D341Med (cell line): ENCODE data around the gene PLXNB1.
A peak's percentile ranks its signal among the peaks of the same experiment; 100 is the strongest.
"Not testable (repeated sequence)": the region's sequence is repeated elsewhere in the genome, so short reads cannot be mapped to it uniquely, and the experiment has no call there.

Experiments used
- DNase-seq: peaks from one replicate; pipeline ENCODE4 v3.0.0; 2012; ENCODE audit warnings: low spot score

PLXNB1 gene

GRCh38 chr3:48463703-48464102 is 33.8 kb upstream of the PLXNB1 start:
- DNase-seq, result no peak

DNA sequence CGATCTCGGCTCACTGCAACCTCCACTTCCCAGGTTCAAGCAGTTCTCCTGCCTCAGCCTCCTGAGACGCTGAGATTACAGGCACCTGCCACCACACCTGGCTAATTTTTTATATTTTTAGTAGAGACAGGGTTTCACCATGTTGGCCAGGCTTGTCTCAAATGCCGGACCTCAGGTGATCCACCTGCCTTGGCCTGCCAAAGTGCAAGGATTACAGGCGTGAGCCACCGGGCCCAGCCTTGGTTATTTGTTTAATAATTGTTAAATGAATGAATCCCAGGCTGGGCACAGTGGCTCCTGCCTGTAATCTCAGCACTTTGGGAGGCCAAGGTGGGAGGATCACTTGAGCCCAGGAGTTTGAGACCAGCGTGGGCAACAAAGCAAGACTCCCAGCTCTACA is 31.9 kb upstream of the PLXNB1 start:
- DNase-seq, result not testable (repeated sequence)

GRCh38 chr3:48460517-48460902 is 30.6 kb upstream of the PLXNB1 start:
- DNase-seq, result no peak

- no peak for DNase-seq
Observed at GRCh38 chr3:48459773-48460516, 30.1 kb upstream of the PLXNB1 start.

DNA sequence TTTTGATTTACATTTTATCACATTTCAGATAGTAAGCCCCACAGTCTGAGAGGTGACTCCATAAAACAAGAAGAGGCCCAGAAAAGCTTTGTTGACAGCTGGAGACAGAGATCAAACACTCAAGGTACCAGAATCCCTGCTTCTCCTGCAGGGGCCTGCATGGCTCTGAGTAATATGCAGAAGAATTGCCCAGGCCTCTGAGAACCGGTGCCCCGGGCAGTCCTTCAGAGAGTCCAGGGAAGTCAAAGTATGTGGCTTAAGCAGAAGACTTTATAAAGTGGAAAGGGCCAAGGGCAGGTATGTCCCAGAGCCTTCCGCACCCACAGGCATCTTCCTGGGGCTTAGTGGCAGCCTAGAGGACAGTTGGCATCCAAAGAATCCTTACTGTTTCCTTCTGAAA is 29.4 kb upstream of the PLXNB1 start:
- DNase-seq, result no peak

DNA sequence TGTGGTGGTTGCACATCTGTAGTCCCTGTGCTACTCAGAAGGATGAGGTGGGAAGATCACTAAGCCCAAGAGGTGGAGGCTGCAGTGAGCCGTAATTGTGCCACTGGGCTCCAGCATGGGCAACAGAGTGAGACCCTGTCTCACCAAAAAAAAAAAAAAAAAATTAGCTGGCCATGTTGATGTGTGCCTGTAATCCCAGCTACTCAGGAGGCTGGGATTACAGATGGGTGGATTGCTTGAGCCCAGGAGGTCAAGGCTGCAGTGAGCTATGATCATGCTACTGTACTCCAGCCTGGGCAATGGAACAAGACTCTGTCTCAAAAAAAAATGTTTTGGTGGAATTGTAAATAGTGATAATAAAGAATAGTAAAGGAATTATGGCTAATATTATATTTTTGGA is 26.6 kb upstream of the PLXNB1 start:
- no peak for DNase-seq

GRCh38 chr3:48451270-48451669 is 21.4 kb upstream of the PLXNB1 start:
- no peak for DNase-seq

DNA sequence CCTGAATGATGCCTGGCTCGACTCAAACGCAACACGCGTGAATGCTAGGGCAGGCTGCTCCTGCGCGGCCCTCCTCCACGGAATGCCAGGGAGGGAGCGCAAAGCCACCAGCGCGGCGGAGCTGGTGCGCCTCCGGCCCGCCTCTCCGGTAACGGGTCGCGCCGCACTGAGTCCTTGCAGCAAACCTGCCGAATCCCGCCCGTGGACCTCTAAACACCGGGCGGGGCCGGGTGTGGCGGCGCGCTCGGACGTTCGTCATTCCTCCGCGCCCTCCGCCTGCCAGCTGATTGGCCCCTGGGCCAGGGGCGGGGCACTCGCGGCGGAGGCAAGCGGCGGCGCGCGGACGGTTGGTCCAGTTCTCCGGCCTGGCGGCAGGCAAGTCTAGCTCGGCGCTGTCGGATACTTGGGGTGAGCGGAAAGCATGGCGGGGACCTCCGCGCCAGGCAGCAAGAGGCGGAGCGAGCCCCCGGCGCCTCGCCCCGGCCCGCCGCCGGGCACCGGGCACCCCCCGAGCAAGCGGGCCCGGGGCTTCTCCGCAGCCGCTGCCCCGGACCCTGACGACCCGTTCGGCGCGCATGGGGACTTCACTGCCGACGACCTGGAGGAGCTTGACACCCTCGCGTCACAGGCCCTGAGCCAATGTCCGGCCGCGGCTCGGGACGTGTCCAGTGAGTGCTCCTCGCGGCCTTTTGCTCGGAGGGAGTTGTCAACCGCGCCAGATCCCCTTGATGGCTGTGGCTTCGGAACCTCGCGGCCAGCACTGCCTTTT is 16.7 kb upstream of the PLXNB1 start, which contains the start of gene ATRIP:
ATRIP (plus strand) TSS at position 313 of the 769 bp plus-strand sequence; CDS start at position 422, 109 bp downstream.
- DNase-seq, result peak; percentile 98

DNA sequence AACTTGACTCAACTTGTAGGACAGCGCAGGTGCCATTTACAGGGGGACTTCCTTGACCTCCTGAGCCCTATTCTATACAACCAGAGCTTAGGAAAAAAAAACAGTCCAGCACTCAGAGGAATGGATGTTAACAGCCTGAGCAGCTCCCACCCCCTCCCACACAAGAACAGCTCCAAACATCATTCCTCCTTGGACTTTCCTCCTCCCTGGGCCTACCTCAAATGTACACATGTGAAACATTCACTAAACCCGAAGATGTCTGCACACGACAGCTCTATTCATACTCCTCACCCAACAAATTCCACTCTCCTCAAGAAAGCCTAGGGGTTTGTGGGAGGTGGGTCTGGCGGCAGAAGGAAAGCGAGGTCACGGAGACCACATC is 16.1 kb upstream of the PLXNB1 start:
- no peak for DNase-seq

GRCh38 chr3:48445277-48445882 is 15.5 kb upstream of the PLXNB1 start:
- no peak for DNase-seq

DNA sequence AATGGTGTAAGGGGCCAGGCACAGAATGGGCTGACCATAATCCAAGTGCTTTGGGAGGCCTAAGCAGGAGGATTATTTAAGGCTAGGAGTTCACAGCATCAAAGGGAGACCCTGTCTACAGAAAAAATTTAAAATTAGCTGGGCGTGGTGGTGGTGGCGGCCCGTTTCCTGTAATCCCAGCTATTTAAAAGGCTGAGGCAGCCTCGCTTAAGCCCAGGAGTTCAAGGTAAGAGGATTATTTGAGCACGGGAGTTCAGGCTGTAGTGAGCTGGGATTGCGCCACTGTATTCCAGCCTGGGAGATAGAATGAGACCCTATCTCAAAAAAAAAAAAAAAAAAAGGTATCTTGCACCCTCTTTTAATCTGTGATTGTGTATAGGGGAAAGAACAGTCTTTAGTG is 12.1 kb upstream of the PLXNB1 start:
- no peak for DNase-seq

DNA sequence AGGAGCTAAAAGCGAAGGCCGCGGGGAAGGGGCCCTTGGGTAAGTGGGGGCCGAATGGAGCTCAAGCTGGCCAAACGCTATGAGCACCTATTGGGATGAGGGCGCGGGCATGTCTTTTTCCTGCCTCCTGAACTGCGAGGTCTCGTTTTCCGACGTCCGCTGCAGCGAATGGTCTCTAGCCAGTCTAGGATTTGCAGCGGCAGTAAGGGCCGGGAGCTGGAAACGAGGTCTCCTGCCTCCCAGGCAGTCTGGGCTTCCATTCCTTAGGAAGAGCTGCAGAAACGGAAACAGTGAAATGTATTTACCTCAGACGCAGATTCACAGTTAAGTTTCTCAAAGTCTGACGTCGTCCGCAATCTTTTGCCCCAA is 10.7 kb upstream of the PLXNB1 start:
- DNase-seq, result no peak

DNA sequence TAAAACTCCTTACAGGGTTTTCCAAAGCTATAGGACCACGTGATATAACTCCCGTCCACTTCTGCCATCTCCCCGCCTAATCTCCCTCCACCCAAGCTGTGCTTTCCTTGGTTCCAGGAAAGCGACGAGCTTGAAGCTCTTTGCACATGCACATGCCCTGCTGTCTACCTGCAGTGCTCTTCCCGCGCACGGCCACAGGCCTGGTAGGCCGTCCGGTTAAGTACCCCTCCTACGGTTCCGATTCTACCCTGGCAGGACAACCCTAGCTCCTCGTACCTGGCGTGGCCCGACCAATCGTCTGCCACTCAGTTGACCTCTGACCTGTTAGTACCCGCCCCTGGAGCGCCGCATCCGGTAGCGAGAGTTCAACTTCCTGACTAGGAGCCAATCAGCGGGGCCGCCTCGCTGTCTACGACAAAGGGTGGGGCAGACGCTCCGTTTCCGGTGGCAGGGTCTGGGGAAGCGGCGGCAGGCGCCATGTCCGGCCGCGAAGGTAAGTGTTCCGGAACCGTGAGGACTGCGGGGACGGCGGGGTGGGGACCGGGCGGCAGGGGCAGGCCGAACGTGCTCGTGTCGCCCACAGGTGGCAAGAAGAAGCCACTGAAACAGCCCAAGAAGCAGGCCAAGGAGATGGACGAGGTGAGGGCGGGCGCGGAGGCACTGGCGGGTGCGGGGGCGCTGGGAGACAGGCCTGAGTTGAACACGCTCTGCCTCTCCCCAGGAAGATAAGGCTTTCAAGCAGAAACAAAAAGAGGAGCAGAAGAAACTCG is 10.1 kb upstream of the PLXNB1 start, which contains the start of the genes CCDC51 and TMA7:
CCDC51 (minus strand) TSS at position 300 of the 770 bp plus-strand sequence. CDS start 4,991 bp downstream, outside the sequence.
TMA7 (plus strand) TSS at position 438 of the 770 bp plus-strand sequence; CDS start at position 478, 40 bp downstream.
- peak; percentile 96 for DNase-seq

DNA sequence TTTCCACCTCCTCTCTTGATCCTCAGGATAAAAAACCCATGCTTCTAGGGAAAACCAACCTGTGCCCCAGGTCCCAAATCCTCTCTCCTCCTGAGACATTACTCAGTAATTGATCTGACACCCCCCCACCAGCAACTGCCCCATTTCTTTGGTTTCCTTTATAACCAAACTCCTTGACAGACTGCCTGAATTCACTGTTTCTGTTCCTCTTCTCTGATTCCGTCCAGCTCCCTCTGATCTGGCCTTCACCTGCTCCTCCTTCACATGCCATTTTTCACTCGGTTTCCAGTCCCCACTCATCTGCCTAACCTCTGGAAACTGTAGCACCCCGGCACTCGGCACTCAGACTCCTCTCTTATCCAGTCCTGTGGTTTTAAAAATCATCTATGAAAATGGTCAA is 7.9 kb upstream of the PLXNB1 start:
- no peak for DNase-seq

DNA sequence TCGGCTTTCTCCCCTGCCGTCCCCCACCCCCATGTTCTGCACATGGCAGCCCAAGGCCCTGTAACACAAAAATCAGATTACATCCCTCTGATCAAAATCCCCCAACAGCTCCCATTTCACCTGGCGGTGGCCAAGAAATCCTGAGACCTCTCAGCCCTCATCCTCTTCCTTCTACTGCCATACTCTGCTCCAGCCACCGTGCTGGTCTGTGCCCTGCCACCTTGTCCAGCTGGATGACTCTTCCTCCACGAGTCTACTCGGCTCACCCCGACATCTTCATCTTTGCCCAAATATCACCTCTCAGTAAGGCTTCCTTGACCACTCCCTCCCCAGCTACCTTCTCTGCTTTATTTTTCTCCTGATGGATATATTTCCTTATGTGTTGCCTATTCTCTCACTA is 7.0 kb upstream of the PLXNB1 start:
- DNase-seq, result no peak

- DNase-seq, result no peak
Observed at GRCh38 chr3:48436477-48436787, 6.5 kb upstream of the PLXNB1 start.

DNA sequence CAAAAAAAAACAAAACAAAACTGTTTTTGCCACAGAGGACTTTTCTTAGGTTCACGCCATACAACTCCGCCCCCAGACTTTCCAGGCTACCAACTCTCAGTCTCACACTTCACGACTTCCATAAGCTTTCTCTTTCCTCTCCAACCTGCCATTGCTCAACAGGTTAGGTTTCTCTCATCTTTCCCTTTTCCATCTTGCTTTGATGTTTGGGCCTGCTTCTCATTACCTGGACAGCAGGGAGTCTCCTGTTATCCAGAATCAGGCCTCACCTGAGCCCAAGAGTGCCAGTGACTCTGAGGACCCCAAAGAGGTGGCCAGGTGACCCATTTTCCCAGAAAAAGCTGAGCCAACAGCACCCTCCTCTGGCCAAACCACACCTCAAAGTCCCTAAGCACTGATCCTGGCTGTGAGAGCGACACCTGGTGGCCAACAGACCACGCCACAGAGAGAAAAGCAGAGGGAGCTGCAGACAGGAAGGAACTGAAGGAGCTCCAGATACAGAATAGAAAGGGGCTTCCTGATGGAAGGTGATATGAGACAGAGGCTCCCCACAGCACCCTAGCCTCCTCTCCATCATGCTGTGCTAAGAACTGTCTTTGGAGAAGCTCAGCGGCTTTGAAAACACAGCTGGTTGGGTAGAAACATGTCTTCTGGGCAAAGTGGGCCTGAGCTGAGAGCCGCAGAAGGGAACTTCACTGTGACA is 6.0 kb upstream of the PLXNB1 start:
- DNase-seq, result peak; percentile 85

GRCh38 chr3:48435223-48435595 is 5.3 kb upstream of the PLXNB1 start:
- no peak for DNase-seq

DNA sequence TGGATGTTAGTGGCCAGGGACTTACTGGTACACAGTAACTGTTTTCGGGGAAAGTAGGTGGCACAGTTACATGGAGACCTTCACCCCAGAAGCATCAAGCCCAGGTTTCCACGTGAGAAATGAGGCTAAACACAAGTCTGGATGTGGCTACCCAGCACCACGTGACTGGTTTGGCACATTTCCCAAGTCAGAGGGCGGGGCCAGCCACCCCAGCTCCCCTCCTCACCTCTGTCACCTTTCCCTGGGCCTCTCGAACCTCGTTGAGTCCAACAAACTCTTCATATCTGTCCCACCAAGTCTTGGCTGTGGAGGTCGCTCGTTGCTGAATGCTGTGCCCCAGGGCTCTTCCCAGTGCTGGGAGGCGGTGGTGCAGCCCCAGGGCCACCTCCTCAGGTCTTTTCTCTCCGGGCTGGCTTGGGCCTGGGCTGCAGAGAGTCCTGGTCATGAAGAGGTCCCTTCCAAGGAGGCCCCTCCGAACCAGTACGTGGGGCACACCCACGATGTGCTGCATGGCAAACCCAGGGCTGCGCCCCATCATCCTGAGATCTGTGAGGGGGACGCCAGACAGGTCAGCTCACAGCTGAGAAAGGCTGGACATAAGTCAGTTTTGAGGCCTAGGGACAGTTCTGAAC is 4.8 kb upstream of the PLXNB1 start:
- DNase-seq, result no peak

DNA sequence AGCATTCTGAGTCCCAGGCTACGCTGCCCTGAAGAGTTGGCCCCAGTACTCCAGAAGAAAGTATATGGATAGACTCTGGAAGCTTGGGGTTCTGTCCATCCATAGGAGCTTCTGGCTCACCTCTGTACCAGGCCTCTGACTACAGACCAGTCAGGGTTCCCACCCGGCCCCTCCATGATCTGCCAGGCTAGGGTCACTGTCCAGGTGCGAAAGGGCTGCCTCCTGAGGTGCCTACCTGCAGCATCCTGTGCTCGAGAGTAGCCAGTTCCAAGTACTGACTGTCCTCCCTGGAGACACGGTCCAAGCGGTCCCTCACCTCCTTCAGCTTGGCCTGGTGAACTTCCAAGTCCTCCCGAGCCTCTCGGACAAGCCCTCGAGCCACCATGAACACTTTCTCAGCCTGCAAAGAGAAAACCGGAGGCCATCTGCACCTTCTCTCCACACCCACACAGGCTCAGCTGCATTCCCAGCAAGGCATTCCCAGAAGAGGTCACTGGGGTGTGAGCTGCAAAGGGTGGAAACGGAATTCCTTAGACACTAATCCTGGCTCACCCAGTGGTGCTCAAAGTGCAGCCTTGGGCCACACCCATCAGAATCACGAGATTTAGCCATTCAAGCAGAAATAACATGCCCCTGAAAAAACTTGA is 3.7 kb upstream of the PLXNB1 start:
- no peak for DNase-seq
